Glomerular visceral epithelial cell (primary cell): Measurements from ENCODE around the gene ARID3B.

Experiments
- DNase-seq: peaks from one replicate; pipeline ENCODE4 v3.0.0-alpha.2; 2016; ENCODE audit errors: extremely low spot score

Gene ARID3B

DNA sequence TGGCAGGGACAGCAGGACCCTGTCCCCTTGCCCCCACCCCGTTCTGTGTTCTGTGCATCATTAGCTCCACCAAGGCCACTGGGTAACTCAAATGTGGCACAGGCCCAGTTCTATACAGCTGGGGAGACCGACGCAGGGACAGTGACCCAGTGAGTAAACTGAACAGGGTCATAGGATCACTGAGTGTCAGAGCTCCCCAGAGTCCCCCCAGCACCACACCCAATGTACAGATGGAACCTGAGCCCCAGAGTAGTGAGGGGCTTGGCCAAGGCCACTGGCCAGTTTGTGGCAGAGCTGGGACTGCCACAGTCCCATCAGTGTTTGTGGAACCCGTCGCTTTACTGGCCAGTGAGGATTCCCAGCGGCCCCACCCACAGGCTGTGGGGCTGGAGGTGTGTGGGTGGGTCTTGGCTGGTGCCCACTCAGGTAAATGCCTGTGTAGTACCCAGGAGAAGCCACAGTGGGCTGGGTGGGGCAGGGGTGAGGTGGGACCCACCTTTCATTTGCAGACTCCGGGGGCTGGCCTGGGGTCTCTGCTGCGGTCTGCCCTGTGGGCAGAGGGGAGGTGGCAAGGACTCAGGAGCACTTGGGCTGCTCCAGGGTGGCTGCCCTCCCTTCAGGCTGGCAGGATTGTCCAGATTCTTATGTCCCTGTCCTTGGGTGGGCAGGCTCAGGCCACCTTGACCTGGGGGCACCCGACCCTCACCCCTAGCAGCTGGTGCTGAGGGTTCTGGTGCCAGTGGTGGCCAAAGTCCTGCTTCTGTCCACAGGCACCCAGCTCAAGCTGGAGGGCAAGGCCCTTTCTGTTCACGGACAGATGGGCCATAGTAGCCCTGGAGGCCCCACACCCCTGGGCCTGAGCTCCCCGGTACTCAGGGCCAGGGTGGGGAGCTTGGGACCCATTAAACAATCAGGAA is 63.0 kb downstream of the ARID3B start:
- DNase-seq = no peak

DNA sequence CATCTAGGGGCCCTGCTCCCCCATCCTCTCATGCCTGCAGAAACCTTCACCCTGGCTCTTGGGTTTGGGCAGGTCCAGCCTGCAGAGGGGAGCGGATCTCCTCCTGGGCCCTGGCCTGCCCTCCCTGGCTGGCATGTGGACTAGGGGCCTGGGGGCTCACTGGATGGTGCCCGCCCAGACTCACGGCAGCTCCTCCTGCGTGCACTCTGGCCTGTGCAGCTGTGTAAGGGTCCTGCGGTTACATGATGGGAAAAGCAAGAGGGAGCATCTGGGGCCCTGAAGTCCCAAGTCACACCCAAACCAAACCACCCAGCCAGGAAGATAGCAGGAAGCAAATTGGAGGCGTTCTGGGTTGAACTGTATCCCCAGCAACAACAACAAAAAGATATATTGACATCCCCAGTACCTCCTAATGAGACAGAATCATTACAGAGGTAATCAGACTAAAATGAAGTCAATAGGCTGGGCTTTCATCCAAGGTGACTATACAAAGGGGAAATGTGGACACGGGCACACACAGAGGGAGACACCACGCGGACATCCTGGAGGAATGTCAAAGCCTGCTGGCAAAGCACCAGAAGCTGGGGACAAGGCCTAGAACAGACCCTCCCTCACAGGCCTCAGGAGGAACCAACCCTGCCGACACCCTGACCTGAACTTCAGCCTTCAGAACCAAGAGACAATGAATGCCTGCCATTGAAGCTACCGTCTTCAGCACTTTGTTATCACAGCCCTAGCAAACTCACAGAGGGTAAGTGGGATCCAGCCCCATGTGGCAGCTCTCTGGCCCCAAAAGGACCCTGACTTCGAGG is 64.2 kb downstream of the ARID3B start:
- no peak for DNase-seq

DNA sequence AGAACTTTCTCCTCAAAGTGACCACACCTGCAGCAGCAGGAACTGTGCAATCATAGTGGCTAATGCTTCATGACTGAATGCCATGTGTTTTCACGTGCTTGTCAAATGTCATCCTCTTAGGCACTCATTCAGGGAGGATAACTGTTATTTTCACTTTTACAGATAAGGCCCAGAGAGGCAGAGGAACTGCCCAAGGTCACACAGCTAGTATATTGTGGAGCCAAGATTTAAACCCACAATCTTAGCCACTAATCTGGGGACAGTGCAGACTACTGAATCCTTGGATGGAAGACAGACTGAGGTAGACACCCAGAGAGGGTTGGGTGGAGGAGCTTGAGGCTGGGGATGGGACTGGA is 64.8 kb downstream of the ARID3B start:
- DNase-seq = no peak

DNA sequence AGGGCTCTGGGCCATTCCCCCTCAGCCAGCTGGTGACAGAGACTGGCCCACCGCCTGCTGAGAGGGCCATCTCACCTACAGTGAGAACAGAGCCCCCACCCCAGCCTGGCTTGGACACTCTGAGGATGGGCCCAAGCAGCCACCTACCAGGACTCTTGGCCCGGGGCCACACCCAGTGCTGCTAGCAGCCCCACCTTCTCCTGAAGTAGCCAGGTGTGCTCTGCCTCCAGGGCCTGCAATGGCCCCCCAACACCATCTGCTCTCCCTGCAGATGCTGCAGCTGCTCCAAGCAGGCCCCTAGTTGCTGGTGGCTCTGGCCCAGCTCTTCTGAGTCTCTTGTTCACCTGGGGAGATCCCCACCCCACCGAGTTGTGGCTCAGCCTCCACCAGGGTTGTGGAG is 67.8 kb downstream of the ARID3B start:
- no peak for DNase-seq

DNA sequence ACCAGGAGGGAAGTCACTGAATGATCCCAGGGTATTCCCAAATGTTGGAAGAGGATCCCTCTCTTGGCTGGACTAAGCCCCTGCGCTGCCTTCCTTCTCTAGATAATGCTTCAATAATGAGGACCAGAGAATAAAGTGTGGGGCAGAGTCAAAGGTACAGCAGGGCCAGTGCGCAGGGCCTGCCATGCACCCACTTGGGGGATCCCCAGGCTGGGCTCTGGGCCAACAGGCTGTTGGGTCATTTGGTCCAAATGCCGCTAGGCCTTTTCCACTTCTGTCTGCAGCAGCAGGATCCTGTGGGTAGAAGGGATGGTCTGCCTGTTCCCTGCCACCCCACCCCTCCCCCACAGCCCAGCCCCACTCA is 68.9 kb downstream of the ARID3B start:
- no peak for DNase-seq

DNA sequence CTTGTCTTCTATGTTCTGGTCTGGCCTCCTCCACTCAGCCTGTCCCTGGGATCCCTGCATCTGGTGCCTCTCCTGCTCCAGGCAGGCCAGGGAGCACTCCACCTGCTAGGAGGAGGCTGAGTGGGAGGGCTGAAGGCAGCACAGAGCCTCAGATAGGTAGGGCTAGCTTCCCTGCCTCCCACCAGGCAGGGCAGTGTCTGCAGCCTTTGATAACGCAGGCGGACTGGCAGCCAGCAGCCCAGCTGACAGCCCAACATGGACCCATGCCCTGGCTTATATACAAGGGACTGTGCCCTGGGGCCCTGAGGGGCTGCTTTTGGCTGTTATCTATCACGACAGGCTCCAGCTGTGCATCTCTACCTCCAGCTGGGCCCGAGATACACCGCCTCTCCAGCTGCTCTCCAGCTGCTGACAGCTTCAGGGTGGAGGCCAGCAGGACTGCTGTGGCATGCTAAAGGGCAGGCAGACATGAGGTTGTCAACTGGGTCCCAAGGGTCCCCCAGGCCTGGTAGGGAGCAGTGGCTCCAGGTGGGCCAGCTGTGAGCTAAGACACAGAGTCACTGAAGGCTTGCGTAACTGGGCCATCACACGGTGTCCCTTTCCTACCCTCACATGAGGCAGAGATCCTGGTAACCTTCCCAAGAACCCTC is 69.4 kb downstream of the ARID3B start:
- no peak for DNase-seq

- DNase-seq = no peak
Measured at GRCh38 chr15:74611341-74611740, 70.3 kb downstream of the ARID3B start.

DNA sequence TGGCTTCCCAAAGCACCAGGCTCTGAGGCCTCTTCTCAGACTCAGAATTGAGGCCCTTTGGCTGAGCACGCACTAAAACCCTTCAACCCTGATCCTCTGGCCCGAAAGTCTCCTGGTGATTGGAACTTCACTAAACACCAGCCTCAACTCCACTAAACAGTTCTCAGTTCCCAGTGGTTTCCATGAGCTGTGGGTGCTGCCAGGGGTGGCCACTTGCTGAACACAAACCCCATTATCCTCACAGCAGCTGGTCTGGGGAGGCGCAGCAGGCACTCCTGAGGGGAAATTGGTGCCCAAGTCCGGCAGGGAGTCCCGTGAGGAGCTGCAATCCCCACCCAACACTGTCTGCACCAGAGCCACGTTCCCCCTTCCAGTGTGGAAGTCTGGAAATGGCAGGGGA is 70.8 kb downstream of the ARID3B start:
- DNase-seq = no peak

DNA sequence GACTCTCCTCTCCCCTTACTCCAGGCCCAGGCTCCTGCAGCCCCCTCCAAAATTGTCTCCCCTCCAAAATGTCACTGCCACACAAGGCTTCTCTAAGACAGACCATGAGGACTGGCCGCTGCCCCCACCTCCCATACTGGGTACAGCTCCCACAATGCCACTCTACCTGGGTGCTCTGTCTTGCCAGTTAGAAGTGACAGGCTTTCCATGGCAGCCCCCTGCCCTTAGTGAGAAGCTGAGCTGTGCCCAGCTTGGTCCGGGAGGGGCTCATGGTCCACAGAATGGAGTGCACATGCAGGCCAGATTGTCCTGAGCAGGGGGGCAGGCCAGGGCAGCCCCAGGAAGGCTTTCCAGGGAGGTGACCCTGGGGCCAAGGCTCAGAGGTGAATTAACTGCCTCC is 71.7 kb downstream of the ARID3B start:
- DNase-seq = no peak

DNA sequence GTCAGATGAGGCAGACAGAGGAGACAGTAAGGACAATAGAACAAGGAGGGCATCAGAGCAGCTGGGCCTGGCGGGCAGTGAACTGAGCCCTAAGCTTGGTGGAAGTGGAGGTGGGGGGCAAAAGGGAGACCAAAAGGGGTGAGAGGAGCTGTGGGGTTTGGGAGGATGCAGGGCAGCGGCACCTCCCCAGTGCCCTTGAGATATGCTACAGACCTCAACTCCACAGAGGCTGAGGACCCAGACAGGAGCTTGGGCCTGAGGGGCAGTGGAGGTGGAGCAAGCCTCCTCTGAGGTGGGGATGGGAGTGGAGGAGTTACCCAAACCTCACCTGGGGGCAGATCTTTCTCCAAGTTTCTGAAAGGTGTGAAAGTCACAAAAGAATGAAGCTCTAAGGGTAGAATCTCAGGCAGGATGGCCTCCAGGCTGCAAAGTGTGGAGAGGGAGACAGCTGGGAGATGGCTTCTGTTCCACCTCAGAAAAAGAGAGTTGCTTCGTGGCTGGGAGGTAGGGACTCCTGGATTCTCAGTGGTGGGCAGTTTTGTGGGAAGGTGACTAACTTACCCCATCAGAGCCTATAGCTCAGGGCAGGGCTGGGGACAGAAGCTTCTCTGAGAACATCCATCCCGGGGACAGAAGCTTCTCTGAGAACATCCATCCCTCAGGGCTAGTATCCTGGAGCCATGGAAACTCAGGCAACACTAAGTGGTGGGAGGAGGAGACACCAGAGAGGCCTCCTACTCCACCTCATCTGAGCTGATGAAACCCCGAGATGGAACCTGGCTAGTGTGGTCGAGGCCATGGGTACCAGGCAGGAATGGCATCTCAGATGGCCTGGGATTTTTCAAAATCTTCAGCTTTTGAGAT is 72.3 kb downstream of the ARID3B start:
- no peak for DNase-seq

DNA sequence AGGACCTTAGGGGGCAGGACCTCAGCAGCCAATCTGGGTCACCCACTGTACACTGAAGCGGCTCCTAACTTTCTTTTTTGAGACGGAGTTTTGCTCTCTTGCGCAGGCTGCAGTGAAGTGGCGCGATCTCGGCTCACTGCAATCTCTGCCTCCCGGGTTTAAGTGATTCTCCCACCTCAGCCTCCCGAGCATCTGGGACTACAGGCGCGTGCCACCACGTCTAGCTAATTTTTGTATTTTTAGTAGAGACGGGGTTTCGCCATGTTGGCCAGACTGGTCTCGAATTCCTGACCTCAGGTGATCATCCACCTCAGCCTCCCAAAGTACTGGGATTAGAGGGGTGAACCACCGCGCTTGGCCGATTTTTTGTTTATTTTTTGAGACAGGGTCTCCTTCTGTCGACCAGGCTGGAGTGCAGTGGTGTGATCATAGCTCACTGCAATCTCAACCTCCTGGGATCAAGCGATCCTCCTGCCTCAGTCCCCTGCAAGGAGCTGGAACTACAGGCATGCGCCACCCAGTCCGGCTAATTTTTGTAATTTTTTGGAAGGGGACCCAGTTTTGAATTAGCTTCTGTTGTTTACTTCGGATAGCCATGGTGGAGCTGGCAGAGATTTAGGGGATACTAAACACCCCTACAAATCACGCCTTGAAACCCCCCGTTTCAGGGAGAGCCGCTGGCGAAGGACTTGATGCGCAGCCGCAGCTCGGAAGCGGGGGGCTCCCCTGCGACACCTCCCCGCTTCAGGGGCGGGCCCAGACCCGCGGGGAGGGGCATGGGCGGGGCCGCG is 73.1 kb downstream of the ARID3B start:
- DNase-seq = no peak

DNA sequence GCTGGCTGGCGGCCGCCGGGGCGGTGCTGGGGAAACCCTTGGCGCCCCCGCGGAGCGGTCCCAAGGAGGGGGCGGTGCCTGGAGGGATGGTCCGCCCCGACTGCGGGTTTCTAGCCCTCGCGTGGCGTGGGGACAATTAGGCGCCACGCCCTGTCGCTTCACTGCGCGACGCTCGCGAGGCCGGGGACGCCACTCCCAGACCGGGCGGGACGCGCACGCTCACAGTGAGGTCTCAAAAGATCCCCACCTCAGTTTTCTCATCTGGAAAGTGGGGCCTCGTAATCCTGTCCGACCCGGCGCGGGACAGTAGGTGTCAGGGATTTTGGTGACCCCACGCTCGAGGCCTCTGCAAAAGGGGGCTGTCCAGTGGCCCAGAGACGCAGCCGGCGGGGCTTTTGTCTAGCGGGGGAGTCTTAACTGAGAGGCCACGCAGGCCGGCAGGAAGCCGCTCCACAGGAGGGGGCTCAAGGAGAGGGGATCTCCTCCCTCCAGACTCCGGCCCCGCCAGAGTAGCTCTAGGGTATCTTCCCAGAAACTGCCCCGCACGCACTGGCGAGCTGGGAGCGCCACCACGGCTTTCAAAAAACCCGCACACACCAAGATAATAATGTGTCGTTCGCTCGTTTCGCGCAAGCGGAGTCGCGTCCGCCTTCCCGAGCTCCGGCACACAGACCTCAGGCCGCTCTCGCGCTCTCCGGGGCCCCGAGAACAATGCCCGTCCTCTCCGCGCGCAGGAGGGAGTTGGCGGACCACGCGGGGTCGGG is 73.9 kb downstream of the ARID3B start:
- DNase-seq = peak; percentile 76

- peak; percentile 93 for DNase-seq
Measured at GRCh38 chr15:74615508-74616365, 74.7 kb downstream of the ARID3B start, which contains the start of gene CLK3. CLK3 (plus strand) TSS chr15:74615836; CDS start chr15:74619197, 3,361 bp downstream.

GRCh38 chr15:74616366-74616939 is 75.4 kb downstream of the ARID3B start:
- peak; percentile 84 for DNase-seq

DNA sequence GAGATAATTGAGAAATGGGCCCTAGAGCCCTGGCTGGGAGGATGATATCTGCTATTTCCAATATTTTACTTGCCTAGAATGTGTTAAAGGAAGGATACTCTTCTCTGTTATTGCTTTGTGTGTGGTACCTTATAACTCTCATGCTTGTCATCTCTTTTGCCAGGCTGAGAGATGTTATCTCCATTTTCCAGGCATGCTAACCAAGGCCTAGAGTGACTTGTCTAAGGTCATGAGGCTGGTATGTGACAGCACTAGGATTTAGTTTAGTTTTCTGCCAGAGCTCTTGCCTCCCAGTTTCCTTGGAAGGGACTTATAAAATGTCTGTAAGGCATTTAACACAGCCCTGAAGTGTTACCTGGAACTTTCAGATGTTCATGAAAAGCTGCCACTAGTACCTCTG is 76.0 kb downstream of the ARID3B start:
- no peak for DNase-seq

GRCh38 chr15:74618841-74619596 is 78.0 kb downstream of the ARID3B start:
- DNase-seq = no peak

- DNase-seq = no peak
Measured at GRCh38 chr15:74619916-74620635, 79.1 kb downstream of the ARID3B start.
